HG02588 (cell line): ENCODE results near the gene MYO7A.

Experiments used
- ATAC-seq: cut with Tn5 transposase; IDR thresholded peaks from one replicate; pipeline ENCODE4 v1.9.1; 2021; ENCODE audit warnings: mild to moderate bottlenecking, moderate library complexity; ENCODE audit not compliant: unreplicated experiment

The MYO7A gene

GRCh38 chr11:77262803-77263202 is 134.8 kb downstream of the MYO7A start:
- ATAC-seq, result no peak
